ENCODE data around the gene RFC1.

DNA sequence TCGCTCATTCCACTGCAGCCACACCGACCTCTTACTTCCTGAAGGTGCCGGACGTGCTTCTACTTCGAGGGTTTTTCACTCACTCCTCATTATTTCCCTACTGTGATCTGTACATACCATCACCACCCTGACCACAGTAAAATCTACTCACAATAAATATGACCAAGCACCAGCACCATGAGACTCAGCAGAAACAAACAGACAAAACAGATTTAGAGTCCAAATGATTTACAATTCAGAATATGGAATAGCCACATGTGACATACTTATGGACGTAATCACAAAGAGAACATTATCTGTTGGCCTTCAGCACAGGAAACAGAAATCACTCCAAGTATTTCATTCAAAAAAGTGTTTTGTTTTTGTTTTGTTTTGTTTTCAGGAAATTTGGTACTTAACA lies 24.4 kb upstream of the RFC1 start:
- TF ChIP-seq, protein P1, sequence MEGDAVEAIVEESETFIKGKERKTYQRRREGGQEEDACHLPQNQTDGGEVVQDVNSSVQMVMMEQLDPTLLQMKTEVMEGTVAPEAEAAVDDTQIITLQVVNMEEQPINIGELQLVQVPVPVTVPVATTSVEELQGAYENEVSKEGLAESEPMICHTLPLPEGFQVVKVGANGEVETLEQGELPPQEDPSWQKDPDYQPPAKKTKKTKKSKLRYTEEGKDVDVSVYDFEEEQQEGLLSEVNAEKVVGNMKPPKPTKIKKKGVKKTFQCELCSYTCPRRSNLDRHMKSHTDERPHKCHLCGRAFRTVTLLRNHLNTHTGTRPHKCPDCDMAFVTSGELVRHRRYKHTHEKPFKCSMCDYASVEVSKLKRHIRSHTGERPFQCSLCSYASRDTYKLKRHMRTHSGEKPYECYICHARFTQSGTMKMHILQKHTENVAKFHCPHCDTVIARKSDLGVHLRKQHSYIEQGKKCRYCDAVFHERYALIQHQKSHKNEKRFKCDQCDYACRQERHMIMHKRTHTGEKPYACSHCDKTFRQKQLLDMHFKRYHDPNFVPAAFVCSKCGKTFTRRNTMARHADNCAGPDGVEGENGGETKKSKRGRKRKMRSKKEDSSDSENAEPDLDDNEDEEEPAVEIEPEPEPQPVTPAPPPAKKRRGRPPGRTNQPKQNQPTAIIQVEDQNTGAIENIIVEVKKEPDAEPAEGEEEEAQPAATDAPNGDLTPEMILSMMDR (IDR thresholded peaks at IDR 0.05; ENCODE audit: low read depth, low read length) = no peak
- TF ChIP-seq POLR2A (IDR thresholded peaks at IDR 0.05; ENCODE audit: extremely low read depth, insufficient read length) = no peak
- TF ChIP-seq, protein P2, sequence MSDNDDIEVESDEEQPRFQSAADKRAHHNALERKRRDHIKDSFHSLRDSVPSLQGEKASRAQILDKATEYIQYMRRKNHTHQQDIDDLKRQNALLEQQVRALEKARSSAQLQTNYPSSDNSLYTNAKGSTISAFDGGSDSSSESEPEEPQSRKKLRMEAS (IDR thresholded peaks at IDR 0.05; ENCODE audit: low read depth, low read length) = no peak
- no peak for TF ChIP-seq MYC (IDR thresholded peaks at IDR 0.05; ENCODE audit: low read depth, low read length)
